ENCODE data around the gene TEX26.

TEX26 gene

GRCh38 chr13:30972888-30973377 lies 40.5 kb downstream of the TEX26 start:
- H3K9me3 ChIP-seq = no peaks in the 10 kb centered on the region
- DNase-seq (ENCODE audit: low spot score in 2 of 2) = no peak
- in situ Hi-C loops (cut with MboI; ENCODE audit: low sequenced_read_pairs) = no loop called here
- no peak overlapping the region for H3K4me3 ChIP-seq
- H3K36me3 ChIP-seq (replicated peaks) = no peaks in the 10 kb centered on the region
- no peaks in the 10 kb centered on the region for H3K27me3 ChIP-seq (ENCODE audit: low read depth)
- H3K4me1 ChIP-seq = no peaks in the 10 kb centered on the region

- H3K27me3 ChIP-seq (ENCODE audit: low read depth) = no peaks in the 10 kb centered on the region
- no peaks in the 10 kb centered on the region for H3K9me3 ChIP-seq
- no peaks in the 10 kb centered on the region for H3K36me3 ChIP-seq (replicated peaks)
- DNase-seq (ENCODE audit: low spot score in 2 of 2) = no peak
- in situ Hi-C loops (cut with MboI; ENCODE audit: low sequenced_read_pairs) = no loop called here
- H3K4me1 ChIP-seq = no peaks in the 10 kb centered on the region
- H3K4me3 ChIP-seq = no peak overlapping the region
Measured at GRCh38 chr13:30974350-30974749, 41.9 kb downstream of the TEX26 start.

DNA sequence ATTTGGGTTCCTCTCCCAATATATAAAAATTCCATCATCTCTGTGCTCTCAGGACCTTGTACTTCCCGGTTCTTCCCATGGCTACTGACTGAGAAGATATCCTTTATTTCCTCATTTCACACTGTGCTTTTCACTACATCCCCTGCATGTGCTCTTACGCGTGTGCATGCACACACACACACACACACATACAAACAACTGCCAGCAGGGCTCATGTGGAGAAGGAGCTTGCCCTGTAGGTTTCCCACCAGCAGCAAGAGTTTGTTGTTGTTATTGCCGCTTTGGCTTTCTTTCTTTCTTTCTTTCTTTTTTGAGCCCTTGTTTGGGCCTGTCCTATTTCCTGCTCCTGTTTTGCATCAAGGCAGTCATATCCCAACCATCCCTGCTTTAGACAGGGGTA lies 43.6 kb downstream of the TEX26 start:
- H3K27me3 ChIP-seq (ENCODE audit: low read depth) = no peaks in the 10 kb centered on the region
- H3K9me3 ChIP-seq = no peaks in the 10 kb centered on the region
- in situ Hi-C loops (cut with MboI; ENCODE audit: low sequenced_read_pairs) = no loop called here

DNA sequence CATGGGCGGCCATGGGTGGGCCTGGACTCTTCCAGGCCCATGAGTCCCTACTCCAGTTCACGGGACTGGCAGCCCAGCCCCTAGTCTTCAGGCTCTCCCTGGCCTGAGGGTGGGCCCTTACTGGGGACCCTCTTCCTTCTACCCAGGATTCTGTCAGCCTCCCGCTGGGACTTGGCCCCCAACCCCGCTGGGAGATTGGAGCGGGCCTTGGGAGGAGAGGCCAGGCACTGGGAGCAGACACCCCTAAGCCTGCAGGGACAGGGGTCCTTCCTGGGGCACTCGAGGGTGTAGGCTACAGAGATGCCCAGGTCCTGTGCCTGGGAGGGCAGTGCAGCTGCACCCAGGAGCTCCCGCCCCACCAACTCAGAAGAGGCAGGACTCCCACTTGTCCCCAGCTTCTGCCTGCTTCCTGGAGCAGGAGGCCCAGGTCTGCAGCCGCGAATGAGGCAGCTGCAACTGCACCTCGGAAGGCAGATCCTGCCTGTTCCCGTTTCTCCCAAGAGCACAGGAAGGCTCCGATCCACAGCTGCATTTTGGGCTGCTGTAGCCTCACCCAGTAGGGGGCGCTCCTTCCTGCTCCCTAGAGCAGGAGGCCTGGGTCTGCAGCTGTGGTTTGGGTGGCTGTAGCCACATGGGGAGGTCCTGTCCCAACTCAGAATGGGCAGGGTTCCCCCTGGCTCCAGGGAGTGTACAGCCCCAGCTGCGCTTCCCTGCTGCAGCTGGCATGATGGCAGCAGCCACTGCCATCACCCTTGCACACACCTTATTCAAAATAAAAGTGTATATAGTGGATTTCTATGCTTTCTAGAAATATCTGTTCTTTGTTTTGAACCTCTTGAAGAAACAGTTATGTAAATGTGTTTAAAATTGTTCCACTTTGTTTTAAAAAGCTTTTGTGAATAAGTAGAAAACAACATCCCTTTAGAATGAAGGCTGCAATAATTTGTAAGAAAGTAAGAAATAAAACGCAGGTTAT lies 46.8 kb downstream of the TEX26 start:
- H3K4me3 ChIP-seq = no peak overlapping the region
- in situ Hi-C loops (cut with MboI; ENCODE audit: low sequenced_read_pairs) = no loop called here
- peak in 1 of 2 experiments; percentile 85 for DNase-seq (ENCODE audit: low spot score in 2 of 2)
- H3K27me3 ChIP-seq (ENCODE audit: low read depth) = no peaks in the 10 kb centered on the region
- no peaks in the 10 kb centered on the region for H3K9me3 ChIP-seq
- peaks cover 8% of the 10 kb centered on the region for H3K4me1 ChIP-seq
- H3K36me3 ChIP-seq (replicated peaks) = no peaks in the 10 kb centered on the region

More for the DNA sequence above, 43.6 kb downstream of the TEX26 start:
- DNase-seq (ENCODE audit: low spot score in 2 of 2) = no peak
- H3K4me3 ChIP-seq = no peak overlapping the region
- H3K4me1 ChIP-seq = no peaks in the 10 kb centered on the region
- H3K36me3 ChIP-seq (replicated peaks) = no peaks in the 10 kb centered on the region

DNA sequence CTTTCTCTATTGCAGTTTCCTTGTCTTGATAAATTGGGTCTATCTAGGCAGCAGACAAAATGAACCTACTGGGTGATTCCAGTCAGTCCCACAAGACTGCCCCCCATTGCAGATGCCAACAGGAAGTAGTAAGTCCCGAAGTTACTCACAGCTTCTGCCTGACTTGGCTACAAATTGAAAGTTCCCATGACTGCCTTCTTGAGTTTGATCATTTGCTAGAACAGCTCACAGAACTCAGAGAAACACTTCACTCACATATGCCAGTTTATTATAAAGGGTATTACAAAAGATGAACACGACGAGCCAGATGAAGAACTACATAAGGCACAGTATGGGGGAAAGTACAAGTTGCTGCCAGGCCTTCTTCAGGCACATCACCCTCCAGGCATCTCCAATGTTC lies 50.0 kb downstream of the TEX26 start:
- H3K4me1 ChIP-seq = peaks cover 24% of the 10 kb centered on the region
- in situ Hi-C loops (cut with MboI; ENCODE audit: low sequenced_read_pairs) = no loop called here
- H3K4me3 ChIP-seq = no peak overlapping the region
- H3K36me3 ChIP-seq (replicated peaks) = no peaks in the 10 kb centered on the region
- no peaks in the 10 kb centered on the region for H3K9me3 ChIP-seq
- H3K27me3 ChIP-seq (ENCODE audit: low read depth) = no peaks in the 10 kb centered on the region
- DNase-seq (ENCODE audit: low spot score in 2 of 2) = no peak

- in situ Hi-C loops (cut with MboI; ENCODE audit: low sequenced_read_pairs) = no loop called here
- no peak for DNase-seq (ENCODE audit: low spot score in 2 of 2)
- H3K36me3 ChIP-seq (replicated peaks) = no peaks in the 10 kb centered on the region
- no peaks in the 10 kb centered on the region for H3K27me3 ChIP-seq (ENCODE audit: low read depth)
- peaks cover 24% of the 10 kb centered on the region for H3K4me1 ChIP-seq
- H3K4me3 ChIP-seq = no peak overlapping the region
- no peaks in the 10 kb centered on the region for H3K9me3 ChIP-seq
Measured at GRCh38 chr13:30982906-30983305, 50.5 kb downstream of the TEX26 start.

DNA sequence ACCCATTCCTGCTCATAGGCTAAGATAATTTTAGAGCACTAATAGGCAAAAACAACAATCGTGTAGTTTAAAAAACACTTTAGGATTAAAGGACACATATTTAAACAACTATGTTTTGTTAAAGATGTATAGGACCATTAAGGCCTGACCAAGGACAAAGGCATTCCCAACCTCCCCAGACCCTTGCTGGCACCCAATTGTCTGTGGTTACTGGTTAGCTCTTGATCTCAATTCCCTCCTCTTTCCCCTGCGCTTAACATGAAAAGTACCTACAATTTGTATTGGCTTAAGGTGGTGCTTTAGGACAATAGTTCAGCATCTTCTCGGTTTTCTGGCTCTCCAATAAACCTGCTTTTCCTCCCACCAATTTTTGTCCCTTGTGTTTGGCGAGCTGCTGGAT lies 51.0 kb downstream of the TEX26 start:
- no peaks in the 10 kb centered on the region for H3K36me3 ChIP-seq (replicated peaks)
- H3K4me3 ChIP-seq = no peak overlapping the region
- H3K27me3 ChIP-seq (ENCODE audit: low read depth) = no peaks in the 10 kb centered on the region
- in situ Hi-C loops (cut with MboI; ENCODE audit: low sequenced_read_pairs) = no loop called here
- peaks cover 24% of the 10 kb centered on the region for H3K4me1 ChIP-seq
- H3K9me3 ChIP-seq = no peaks in the 10 kb centered on the region
- DNase-seq (ENCODE audit: low spot score in 2 of 2) = no peak

GRCh38 chr13:30984620-30985019 lies 52.2 kb downstream of the TEX26 start:
- no peaks in the 10 kb centered on the region for H3K36me3 ChIP-seq (replicated peaks)
- no peaks in the 10 kb centered on the region for H3K27me3 ChIP-seq (ENCODE audit: low read depth)
- no peaks in the 10 kb centered on the region for H3K9me3 ChIP-seq
- H3K4me3 ChIP-seq = no peak overlapping the region
- in situ Hi-C loops (cut with MboI; ENCODE audit: low sequenced_read_pairs) = no loop called here
- peaks cover 24% of the 10 kb centered on the region for H3K4me1 ChIP-seq
- no peak for DNase-seq (ENCODE audit: low spot score in 2 of 2)

DNA sequence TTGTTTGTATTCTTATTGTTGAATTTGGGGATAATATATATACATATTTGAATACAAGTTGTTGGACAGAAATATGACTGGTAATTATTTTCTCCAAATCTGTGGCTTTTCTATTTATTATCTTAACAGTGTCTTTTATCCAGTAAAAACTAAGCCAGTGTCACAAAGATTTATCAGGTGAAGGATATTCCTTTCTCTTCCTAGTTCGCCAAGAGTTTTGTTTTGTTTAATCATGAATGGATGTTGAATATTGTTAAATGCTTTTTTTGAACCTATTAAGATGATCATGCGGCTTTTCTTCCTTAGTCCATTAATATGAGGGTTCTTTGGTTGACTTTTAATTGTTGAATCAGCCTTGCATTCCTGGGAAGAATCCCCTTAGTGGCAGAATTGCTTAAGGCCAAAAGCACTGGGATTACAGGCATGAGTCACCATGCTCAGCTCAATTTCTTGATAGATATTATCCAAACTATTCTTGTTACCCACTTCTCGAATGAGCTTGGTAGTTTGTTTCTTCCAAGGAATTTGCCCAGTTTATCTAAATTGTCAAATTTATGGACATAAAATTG lies 53.3 kb downstream of the TEX26 start:
- in situ Hi-C loops (cut with MboI; ENCODE audit: low sequenced_read_pairs) = no loop called here
- peak; percentile 47 to 93 for DNase-seq (ENCODE audit: low spot score in 2 of 2)
- Histone ChIP-seq H3K4me3 (no peak overlapping the region), H3K4me1 (peaks cover 24% of the 10 kb centered on the region), H3K9me3 (no peaks in the 10 kb centered on the region), H3K27me3 (ENCODE audit: low read depth) (no peaks in the 10 kb centered on the region), H3K36me3 (replicated peaks) (no peaks in the 10 kb centered on the region)

- no peak overlapping the region for H3K4me3 ChIP-seq
- DNase-seq (ENCODE audit: low spot score in 2 of 2) = no peak
- in situ Hi-C loops (cut with MboI; ENCODE audit: low sequenced_read_pairs) = no loop called here
- no peaks in the 10 kb centered on the region for H3K9me3 ChIP-seq
- peaks cover 7% of the 10 kb centered on the region for H3K4me1 ChIP-seq
- H3K27me3 ChIP-seq (ENCODE audit: low read depth) = no peaks in the 10 kb centered on the region
- no peaks in the 10 kb centered on the region for H3K36me3 ChIP-seq (replicated peaks)
Measured at GRCh38 chr13:30991184-30991583, 58.7 kb downstream of the TEX26 start.

- Histone ChIP-seq H3K27me3 (ENCODE audit: low read depth) (no peaks in the 10 kb centered on the region), H3K4me1 (no peaks in the 10 kb centered on the region), H3K36me3 (replicated peaks) (no peaks in the 10 kb centered on the region), H3K9me3 (no peaks in the 10 kb centered on the region), H3K4me3 (no peak overlapping the region)
- no peak for DNase-seq (ENCODE audit: low spot score in 2 of 2)
- in situ Hi-C loops (cut with MboI; ENCODE audit: low sequenced_read_pairs) = no loop called here
Measured at GRCh38 chr13:30991922-30992321, 59.5 kb downstream of the TEX26 start.

- Histone ChIP-seq H3K4me3 (no peak overlapping the region), H3K27me3 (ENCODE audit: low read depth) (no peaks in the 10 kb centered on the region), H3K4me1 (no peaks in the 10 kb centered on the region), H3K9me3 (no peaks in the 10 kb centered on the region), H3K36me3 (replicated peaks) (no peaks in the 10 kb centered on the region)
- in situ Hi-C loops (cut with MboI; ENCODE audit: low sequenced_read_pairs) = no loop called here
- no peak for DNase-seq (ENCODE audit: low spot score in 2 of 2)
Measured at GRCh38 chr13:30995331-30995730, 62.9 kb downstream of the TEX26 start.

DNA sequence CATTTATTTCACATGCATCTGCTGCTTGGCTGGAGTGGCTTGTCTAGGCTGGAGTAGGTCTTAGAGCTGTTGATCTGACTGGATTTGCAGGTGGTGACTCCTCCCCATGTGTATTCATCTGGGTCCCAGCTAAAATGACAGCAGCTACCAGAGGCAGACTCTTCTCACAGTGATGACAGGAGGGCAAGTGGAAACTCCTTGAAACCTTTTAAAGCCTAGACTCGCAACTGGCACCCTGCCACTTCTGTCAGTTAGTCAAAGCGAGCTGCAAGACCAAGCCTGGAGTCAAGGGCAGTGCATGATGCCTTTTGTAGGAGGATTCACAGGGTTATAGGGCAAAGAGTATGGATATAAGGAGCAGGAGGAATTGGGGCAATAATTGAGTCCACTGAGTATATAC lies 65.2 kb downstream of the TEX26 start:
- in situ Hi-C loops (cut with MboI; ENCODE audit: low sequenced_read_pairs) = no loop called here
- Histone ChIP-seq H3K4me1 (no peaks in the 10 kb centered on the region), H3K27me3 (ENCODE audit: low read depth) (no peaks in the 10 kb centered on the region), H3K4me3 (no peak overlapping the region), H3K9me3 (no peaks in the 10 kb centered on the region), H3K36me3 (replicated peaks) (no peaks in the 10 kb centered on the region)
- DNase-seq (ENCODE audit: low spot score in 2 of 2) = no peak
